AG09309 (cell line): ENCODE data around the gene RRBP1.

ENCODE experiments used
- DNase-seq: peaks from one replicate; pipeline ENCODE4 v3.0.0-alpha.2; 2010; ENCODE audit warnings: low read depth
- H3K4me3 ChIP-seq: 2 replicates; pipeline ENCODE4 v1.5.1; 2011; ENCODE audit warnings: mild to moderate bottlenecking, low read depth, low read length, moderate library complexity; ENCODE audit not compliant: control insufficient read depth
- TF ChIP-seq, protein P1 (sequence below): IDR thresholded peaks from 2 replicates; pipeline ENCODE4 v1.5.1; 2011; ENCODE audit warnings: mild to moderate bottlenecking, low read depth, low read length, inconsistent platforms; ENCODE audit not compliant: insufficient read depth, control insufficient read depth; ENCODE audit errors: missing control alignments

Gene RRBP1

GRCh38 chr20:17624070-17624469, 58.0 kb downstream of the RRBP1 start:
- DNase-seq: no peak
- TF ChIP-seq, protein P1, sequence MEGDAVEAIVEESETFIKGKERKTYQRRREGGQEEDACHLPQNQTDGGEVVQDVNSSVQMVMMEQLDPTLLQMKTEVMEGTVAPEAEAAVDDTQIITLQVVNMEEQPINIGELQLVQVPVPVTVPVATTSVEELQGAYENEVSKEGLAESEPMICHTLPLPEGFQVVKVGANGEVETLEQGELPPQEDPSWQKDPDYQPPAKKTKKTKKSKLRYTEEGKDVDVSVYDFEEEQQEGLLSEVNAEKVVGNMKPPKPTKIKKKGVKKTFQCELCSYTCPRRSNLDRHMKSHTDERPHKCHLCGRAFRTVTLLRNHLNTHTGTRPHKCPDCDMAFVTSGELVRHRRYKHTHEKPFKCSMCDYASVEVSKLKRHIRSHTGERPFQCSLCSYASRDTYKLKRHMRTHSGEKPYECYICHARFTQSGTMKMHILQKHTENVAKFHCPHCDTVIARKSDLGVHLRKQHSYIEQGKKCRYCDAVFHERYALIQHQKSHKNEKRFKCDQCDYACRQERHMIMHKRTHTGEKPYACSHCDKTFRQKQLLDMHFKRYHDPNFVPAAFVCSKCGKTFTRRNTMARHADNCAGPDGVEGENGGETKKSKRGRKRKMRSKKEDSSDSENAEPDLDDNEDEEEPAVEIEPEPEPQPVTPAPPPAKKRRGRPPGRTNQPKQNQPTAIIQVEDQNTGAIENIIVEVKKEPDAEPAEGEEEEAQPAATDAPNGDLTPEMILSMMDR: no peak
- no peak overlapping the region for H3K4me3 ChIP-seq

GRCh38 chr20:17622851-17623508, 59.1 kb downstream of the RRBP1 start:
- no peak overlapping the region for H3K4me3 ChIP-seq
- TF ChIP-seq, protein P1: no peak
- DNase-seq: no peak

DNA sequence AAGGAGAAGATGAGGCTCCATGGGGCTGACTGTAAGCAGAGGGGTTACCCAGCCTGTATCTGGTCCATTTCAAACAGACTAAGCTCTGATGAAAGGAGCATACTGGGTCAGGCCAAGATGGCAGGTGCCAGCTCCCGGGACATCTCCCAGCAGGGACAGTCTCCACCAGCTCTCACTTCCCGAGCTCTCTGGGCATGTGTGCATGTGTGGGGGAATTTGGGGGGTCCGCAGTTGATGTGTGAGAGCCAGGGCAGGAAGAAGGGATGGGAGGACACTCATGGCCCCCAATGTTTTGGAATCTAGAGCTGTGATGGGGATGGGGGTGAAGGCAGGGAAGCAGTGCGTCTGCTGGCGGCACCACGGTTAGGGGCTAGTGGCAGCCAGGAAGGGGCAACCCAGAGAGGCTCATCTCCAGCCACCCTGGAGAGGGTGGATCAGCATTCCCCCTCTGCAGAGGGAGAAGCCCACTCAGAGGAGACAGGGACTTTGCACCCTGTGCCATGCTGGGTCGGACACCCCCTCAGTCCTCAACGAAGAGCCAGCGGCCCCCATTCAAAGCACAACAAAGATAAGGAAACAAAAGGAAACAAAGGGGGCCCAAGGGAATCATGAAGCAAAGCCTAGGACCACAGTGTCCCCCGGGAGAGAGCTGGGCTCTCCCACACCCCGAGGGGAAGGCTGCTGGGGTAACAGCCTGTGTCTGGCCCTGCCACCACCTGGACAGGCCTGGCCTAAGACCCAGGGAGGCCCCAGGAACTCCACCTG, 59.8 kb downstream of the RRBP1 start:
- no peak overlapping the region for H3K4me3 ChIP-seq
- TF ChIP-seq, protein P1: no peak
- DNase-seq: no peak

- TF ChIP-seq, protein P1: no peak
- no peak overlapping the region for H3K4me3 ChIP-seq
- DNase-seq: no peak
Measured at GRCh38 chr20:17621229-17621968, 60.6 kb downstream of the RRBP1 start.

GRCh38 chr20:17620371-17621228, 61.4 kb downstream of the RRBP1 start:
- no peak overlapping the region for H3K4me3 ChIP-seq
- no peak for DNase-seq
- TF ChIP-seq, protein P1: no peak

DNA sequence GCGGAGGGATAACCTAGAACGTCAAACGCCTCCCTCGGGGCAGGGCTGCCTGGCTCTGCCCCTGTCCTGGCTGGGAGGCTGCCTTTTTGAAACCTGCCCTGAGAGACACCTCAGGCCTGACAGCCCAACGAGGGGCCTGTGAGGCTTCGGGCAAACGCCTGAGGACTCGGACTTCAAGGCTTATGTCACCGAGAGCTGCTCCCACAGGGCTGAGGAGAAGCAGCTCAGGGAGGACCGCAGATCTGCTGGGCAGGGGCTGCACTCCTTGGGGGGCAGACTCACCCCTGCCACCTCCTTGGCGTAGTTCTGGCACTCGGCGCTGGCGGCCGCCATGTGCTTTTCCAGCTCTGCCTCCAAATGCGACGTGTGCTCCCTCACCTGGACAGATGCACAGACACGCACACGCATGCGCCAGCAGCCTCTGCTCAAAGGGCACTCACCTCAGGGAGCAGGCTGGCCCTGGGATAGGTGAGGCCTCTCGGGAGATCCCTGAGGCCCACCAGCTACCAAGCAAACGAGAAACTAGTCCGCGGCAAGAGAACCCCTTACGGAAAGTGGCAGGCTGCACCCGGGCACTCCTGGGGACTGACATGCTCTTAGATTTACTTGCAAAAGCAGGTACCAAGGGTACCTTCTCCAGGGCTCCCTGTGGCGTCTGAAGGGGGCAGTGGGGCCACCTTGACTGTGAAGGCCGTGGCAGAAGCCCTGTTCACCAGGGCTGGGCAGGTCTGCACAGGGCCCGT, 62.5 kb downstream of the RRBP1 start:
- no peak for DNase-seq
- no peak overlapping the region for H3K4me3 ChIP-seq
- TF ChIP-seq, protein P1: no peak
